Psoas muscle (tissue), 8 donors: ENCODE data around the gene PRSS21. TPM values are rescaled to one million over a fixed set of nuclear protein-coding genes. Genes with fewer than 3 reads are reported as not detected.

Source experiments
- ATAC-seq, 4 donors: fragments of 200-7000 bp; cut with Tn5 transposase; one replicate each; pipeline ENCODE4 v1.9.1; 2020; ENCODE audit warnings: moderate library complexity in 3 of 4, mild to moderate bottlenecking in 2 of 4
- DNase-seq, 2 donors: peaks; one replicate each; pipeline ENCODE4 v3.0.0-alpha.2; 2020
- H3K27ac ChIP-seq: fragments of 200-600 bp; one replicate; pipeline ENCODE4 v1.8.0; 2022
- H3K27me3 ChIP-seq, 3 donors: fragments of 200-600 bp in 1 of 3; one replicate each; pipeline versions ENCODE4 v1.6.1 to v1.8.0; 2013 to 2022; ENCODE audit warnings: low read length in 2 of 3, mild to moderate bottlenecking in 2 of 3, moderate library complexity in 1 of 3; ENCODE audit not compliant: insufficient read depth in 3 of 3
- H3K36me3 ChIP-seq, 2 donors: fragments of 200-600 bp in 1 of 2; one replicate each; pipeline versions ENCODE4 v1.6.1 to v1.8.0; 2013 to 2022; ENCODE audit warnings: low read depth in 1 of 2, mild to moderate bottlenecking in 1 of 2, moderate library complexity in 1 of 2; ENCODE audit not compliant: insufficient read depth in 1 of 2
- H3K4me1 ChIP-seq: fragments of 200-600 bp; one replicate; pipeline ENCODE4 v1.8.0; 2022
- H3K4me3 ChIP-seq: fragments of 200-600 bp; one replicate; pipeline ENCODE4 v1.8.0; 2022; ENCODE audit warnings: mild to moderate bottlenecking
- H3K9me3 ChIP-seq: fragments of 200-600 bp; one replicate; pipeline ENCODE4 v1.8.0; 2022
- WGBS, 3 donors: extraction: QIAGEN DNeasy Blood & Tissue Kit; methylation state at CpG; one replicate each; pipeline versions ENCODE4 v1.1.6 to v1.1.7; 2013; 5-methylcytosine and 5-hydroxymethylcytosine counted together
- intact Hi-C, 2 donors: fragments of 100-400 bp; cut with DNase I; formaldehyde crosslinking; loops; one replicate each; pipeline versions ENCODE4 v1.11.0 to v1.14.2; 2022
- polyA plus RNA-seq, 3 donors: library from polyadenylated mRNA; stranded (reverse); fragments of 200-250 nt; gene quantifications; one replicate each; pipeline ENCODE4 v1.2.3, GENCODE V29; 2013
- total RNA-seq, 4 donors: library from RNA; stranded (reverse); fragmentation: NEBNext Ultra II Directional in 2 of 4; extraction: Animal tissue kit (Norgen Biotek cat#: 25700) in 2 of 4; gene quantifications; one replicate each; pipeline versions ENCODE4 v1.2.1 to v1.2.4, GENCODE V29; 2021 to 2023
- TF ChIP-seq, protein P1 (sequence below): fragments of 200-600 bp; IDR thresholded peaks from one replicate; pipeline ENCODE4 v1.8.0; 2022; ENCODE audit warnings: antibody characterized with exemption
- donor health status: healthy with polysubstance abuse.
- donor health status: DM: no; HTN: no; CAD: no; lungs with moderate emphysema.
- donor health status: Bipolar disorder and iron deficiency.
- donor health status: healthy.
- donor health status: DM: yes; HTN: yes; CAD: no.
- donor health status: DM: no; HTN: no; CAD: no.
- donor health status: DM: no; HTN: no; CAD: no.
- donor health status: DM: yes; HTN: yes; CAD: no.

The PRSS21 gene
- total and polyA plus RNA-seq, 7 donors = 0.05 to 0.20 (median 0.10) TPM; not detected in 4

DNA sequence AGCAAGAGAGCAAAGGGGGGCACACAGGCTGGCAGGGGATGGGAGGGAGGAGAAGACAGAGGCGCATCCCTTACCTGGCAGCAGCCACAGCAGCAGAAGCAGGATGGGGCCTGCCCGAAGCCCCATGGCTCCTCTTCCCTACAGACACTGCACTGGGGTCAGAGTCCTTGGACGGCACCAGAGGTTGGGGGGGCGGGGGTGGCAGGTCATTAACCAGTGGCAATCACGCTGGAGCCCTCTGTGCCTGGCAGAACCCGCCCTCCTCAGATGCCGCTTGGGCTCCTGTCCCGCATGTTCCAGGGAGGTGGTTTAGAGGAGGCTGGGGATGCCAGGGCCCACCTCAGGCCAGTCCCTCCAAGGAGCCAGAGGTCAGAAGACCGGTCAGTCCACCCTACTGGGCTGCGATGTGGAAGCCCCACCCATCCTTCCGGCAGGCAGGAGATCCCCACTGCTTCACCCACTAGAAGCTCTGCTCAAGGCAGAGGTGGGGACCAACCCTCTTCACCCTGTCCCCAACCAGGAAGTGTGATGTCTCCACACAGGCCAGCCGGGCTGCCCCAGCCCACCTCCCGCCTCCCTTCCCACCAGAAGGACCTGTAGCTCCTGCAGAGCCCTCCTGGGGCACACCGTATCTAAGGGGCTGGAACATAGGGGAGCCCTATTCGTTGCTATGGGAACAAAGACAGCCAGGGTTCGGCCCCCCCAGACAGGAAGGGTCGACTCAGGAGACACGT is 24.7 kb downstream of the PRSS21 start:
- peak in 1 of 2 donors; percentile 44 for DNase-seq
- H3K27ac ChIP-seq = no peak overlapping the region
- H3K36me3 ChIP-seq = no peaks in the 10 kb centered on the region
- intact Hi-C loops = no loop called here
- TF ChIP-seq, protein P1, sequence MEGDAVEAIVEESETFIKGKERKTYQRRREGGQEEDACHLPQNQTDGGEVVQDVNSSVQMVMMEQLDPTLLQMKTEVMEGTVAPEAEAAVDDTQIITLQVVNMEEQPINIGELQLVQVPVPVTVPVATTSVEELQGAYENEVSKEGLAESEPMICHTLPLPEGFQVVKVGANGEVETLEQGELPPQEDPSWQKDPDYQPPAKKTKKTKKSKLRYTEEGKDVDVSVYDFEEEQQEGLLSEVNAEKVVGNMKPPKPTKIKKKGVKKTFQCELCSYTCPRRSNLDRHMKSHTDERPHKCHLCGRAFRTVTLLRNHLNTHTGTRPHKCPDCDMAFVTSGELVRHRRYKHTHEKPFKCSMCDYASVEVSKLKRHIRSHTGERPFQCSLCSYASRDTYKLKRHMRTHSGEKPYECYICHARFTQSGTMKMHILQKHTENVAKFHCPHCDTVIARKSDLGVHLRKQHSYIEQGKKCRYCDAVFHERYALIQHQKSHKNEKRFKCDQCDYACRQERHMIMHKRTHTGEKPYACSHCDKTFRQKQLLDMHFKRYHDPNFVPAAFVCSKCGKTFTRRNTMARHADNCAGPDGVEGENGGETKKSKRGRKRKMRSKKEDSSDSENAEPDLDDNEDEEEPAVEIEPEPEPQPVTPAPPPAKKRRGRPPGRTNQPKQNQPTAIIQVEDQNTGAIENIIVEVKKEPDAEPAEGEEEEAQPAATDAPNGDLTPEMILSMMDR = no peak
- peaks cover 0 to 7% (median 0%) of the 10 kb centered on the region in 3 donors for H3K27me3 ChIP-seq
- H3K9me3 ChIP-seq = no peaks in the 10 kb centered on the region
- ATAC-seq = peak in 2 of 4 donors; percentile 14 to 44
- WGBS, 3 donors = 71 to 78% (median 75%) methylated on average over 18 of the region's 18 CpGs
- H3K4me1 ChIP-seq = no peaks in the 10 kb centered on the region
- H3K4me3 ChIP-seq = peak overlapping the region; percentile 38

DNA sequence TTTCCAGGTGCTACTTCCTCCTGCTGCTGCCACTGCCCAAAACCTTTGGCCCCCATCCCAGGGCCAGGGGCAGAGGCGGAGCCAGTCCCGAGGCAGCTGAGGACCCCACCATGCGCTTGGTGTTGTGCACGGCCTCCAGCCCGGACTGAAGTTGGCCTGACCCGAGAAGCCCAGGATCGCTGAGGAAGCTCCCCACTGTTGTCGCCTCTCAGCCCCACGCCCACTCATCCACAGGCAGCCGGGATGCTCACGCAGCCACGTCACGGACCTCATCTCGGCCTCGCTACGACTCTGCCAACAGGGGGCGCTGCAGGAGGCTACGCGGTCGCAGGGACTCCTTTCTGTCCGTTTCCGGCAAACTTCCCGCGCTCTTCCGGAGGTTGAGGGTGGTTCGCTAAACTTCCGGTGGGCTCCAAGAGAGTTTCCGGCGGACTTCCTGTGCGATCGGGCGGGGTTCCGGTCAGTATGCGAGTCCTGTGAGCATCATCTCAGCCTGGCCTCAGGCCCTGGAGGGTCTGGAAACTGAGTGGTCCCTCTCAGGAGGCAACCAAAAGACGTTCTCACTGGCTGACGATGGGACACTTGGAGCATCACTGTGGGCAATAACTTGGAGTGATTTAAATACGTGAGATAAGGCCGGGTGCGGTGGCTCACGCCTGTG is 25.4 kb downstream of the PRSS21 start:
- DNase-seq (peak; percentile 72 to 88), ATAC-seq (peak; percentile 23 to 82 (median 58))
- Histone ChIP-seq H3K9me3 (no peaks in the 10 kb centered on the region), H3K4me3 (peak overlapping the region; percentile 38), H3K27ac (no peak overlapping the region), H3K36me3 (no peaks in the 10 kb centered on the region), H3K4me1 (no peaks in the 10 kb centered on the region), H3K27me3 (peaks cover 0 to 7% (median 3%) of the 10 kb centered on the region in 3 donors)
- TF ChIP-seq, protein P1 = peak; percentile 33
- intact Hi-C loops = no loop called here
- WGBS, 3 donors = 24 to 37% (median 35%) methylated on average over 40 of the region's 40 CpGs

DNA sequence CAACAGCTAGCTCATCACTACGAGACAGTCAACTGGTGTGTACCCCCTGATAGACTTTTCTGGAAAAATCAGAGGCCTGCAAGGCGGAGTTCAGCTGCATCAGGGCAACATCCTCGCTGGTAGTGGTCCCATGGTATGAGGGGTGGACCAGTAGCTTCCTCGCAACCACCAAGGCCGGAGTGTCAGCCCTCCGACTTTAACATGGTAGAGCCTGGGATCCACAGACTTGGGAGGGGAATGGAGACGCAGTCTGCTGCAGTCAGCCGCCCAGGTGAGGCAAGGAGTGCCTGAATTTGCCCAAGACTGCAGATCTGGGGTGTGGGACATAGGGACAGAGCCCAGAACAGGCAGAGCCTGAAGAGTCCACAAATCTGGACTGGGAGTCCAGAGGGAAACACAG is 26.5 kb downstream of the PRSS21 start:
- Histone ChIP-seq H3K4me1 (no peaks in the 10 kb centered on the region), H3K36me3 (no peaks in the 10 kb centered on the region), H3K27me3 (peaks cover 0 to 12% (median 3%) of the 10 kb centered on the region in 3 donors), H3K9me3 (no peaks in the 10 kb centered on the region), H3K27ac (no peak overlapping the region), H3K4me3 (no peak overlapping the region)
- TF ChIP-seq, protein P1 = no peak
- ATAC-seq (no peak), DNase-seq (peak in 1 of 2 donors; percentile 23)
- intact Hi-C loops = no loop called here
- WGBS, 3 donors = 83 to 89% (median 84%) methylated on average over 8 of the region's 8 CpGs

GRCh38 chr16:2845116-2845515 is 28.1 kb downstream of the PRSS21 start:
- 66 to 74% (median 69%) methylated on average over 5 of the region's 5 CpGs for WGBS, 3 donors

More at GRCh38 chr16:2845116-2845515, 28.1 kb downstream of the PRSS21 start:
- Histone ChIP-seq H3K36me3 (no peaks in the 10 kb centered on the region), H3K9me3 (no peaks in the 10 kb centered on the region), H3K4me3 (no peak overlapping the region), H3K4me1 (no peaks in the 10 kb centered on the region), H3K27ac (no peak overlapping the region), H3K27me3 (peaks cover 0 to 23% (median 5%) of the 10 kb centered on the region in 3 donors)
- DNase-seq (no peak), ATAC-seq (no peak)
- intact Hi-C loops = no loop called here
- TF ChIP-seq, protein P1 = no peak
